Left ventricle myocardium inferior (tissue), 1 donor: ENCODE results near the gene TEAD4. TPM values are rescaled to one million over a fixed set of nuclear protein-coding genes. Genes with fewer than 3 reads are reported as not detected.

Experiments used
- DNase-seq: peaks from one replicate; pipeline ENCODE4 v3.0.0-alpha.2; 2020
- H3K27ac ChIP-seq: fragments of 200-600 bp; replicated peaks from 2 replicates; pipeline ENCODE4 v1.8.0; 2021
- H3K27me3 ChIP-seq: fragments of 200-600 bp; 2 replicates; pipeline ENCODE4 v1.8.0; 2021; ENCODE audit warnings: low read depth
- H3K36me3 ChIP-seq: fragments of 200-600 bp; 2 replicates; pipeline ENCODE4 v1.8.0; 2021
- H3K4me1 ChIP-seq: fragments of 200-600 bp; 2 replicates; pipeline ENCODE4 v1.8.0; 2021
- H3K4me3 ChIP-seq: fragments of 200-600 bp; 2 replicates; pipeline ENCODE4 v1.8.0; 2021; ENCODE audit warnings: mild to moderate bottlenecking, moderate library complexity
- H3K9me3 ChIP-seq: fragments of 200-600 bp; replicated peaks from 2 replicates; pipeline ENCODE4 v1.8.0; 2021
- intact Hi-C: fragments of 100-400 bp; cut with micrococcal nuclease; formaldehyde crosslinking; loops from one replicate; pipeline ENCODE4 v1.11.0; 2022
- total RNA-seq: library from RNA; stranded (reverse); fragmentation: NEBNext Ultra II Directional; extraction: Animal tissue kit (Norgen Biotek cat#: 25700); gene quantifications from one replicate; pipeline ENCODE4 v1.2.1, GENCODE V29; 2021
- TF ChIP-seq, protein P1 (sequence below): fragments of 200-600 bp; IDR thresholded peaks from 2 replicates; pipeline ENCODE4 v1.8.0; 2021; ENCODE audit warnings: antibody characterized with exemption, mild to moderate bottlenecking, borderline replicate concordance
- donor health status: DM: no; HTN: yes; CAD: no; lungs with severe emphysema.

Gene TEAD4
- total RNA-seq, 1 donor from 2014 or later = 6.7 TPM

- Histone ChIP-seq H3K27me3 (no peaks in the 10 kb centered on the region), H3K27ac (no peak overlapping the region), H3K4me3 (no peak overlapping the region), H3K4me1 (peaks cover 3% of the 10 kb centered on the region), H3K9me3 (no peaks in the 10 kb centered on the region), H3K36me3 (peaks cover 88% of the 10 kb centered on the region)
- TF ChIP-seq, protein P1, sequence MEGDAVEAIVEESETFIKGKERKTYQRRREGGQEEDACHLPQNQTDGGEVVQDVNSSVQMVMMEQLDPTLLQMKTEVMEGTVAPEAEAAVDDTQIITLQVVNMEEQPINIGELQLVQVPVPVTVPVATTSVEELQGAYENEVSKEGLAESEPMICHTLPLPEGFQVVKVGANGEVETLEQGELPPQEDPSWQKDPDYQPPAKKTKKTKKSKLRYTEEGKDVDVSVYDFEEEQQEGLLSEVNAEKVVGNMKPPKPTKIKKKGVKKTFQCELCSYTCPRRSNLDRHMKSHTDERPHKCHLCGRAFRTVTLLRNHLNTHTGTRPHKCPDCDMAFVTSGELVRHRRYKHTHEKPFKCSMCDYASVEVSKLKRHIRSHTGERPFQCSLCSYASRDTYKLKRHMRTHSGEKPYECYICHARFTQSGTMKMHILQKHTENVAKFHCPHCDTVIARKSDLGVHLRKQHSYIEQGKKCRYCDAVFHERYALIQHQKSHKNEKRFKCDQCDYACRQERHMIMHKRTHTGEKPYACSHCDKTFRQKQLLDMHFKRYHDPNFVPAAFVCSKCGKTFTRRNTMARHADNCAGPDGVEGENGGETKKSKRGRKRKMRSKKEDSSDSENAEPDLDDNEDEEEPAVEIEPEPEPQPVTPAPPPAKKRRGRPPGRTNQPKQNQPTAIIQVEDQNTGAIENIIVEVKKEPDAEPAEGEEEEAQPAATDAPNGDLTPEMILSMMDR = no peak
- DNase-seq = no peak
- intact Hi-C loops = no loop called here
Observed at GRCh38 chr12:2925322-2925995, 33.7 kb upstream of the TEAD4 start.

GRCh38 chr12:2930865-2931264 lies 28.3 kb upstream of the TEAD4 start:
- Histone ChIP-seq H3K36me3 (peaks cover 84% of the 10 kb centered on the region), H3K4me3 (no peak overlapping the region), H3K9me3 (no peaks in the 10 kb centered on the region), H3K4me1 (peaks cover 4% of the 10 kb centered on the region), H3K27me3 (no peaks in the 10 kb centered on the region), H3K27ac (no peak overlapping the region)
- no peak for DNase-seq
- TF ChIP-seq, protein P1 = no peak
- intact Hi-C loops = no loop called here

DNA sequence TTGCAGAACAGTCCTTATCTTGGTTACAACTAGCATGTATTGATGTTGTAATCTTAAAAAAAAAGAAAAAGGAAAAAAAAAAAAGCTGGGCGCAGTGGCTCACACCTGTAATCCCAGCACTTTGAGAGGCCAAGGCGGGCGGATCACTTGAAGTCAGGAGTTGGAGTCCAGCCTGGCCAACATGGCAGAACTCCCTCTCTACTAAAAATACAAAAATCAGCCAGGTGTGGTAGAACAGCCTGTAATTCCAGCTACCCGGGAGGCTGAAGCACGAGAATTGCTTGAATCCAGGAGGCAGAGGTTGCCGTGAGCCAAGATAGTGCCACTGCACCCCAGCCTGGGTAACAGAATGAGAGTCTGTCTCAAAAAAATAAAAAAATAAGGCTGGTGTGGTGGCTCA lies 25.6 kb upstream of the TEAD4 start:
- intact Hi-C loops = no loop called here

GRCh38 chr12:2934371-2934770 lies 24.8 kb upstream of the TEAD4 start:
- Histone ChIP-seq H3K9me3 (no peaks in the 10 kb centered on the region), H3K4me3 (no peak overlapping the region), H3K4me1 (peaks cover 4% of the 10 kb centered on the region), H3K36me3 (peaks cover 83% of the 10 kb centered on the region), H3K27me3 (no peaks in the 10 kb centered on the region), H3K27ac (no peak overlapping the region)
- no peak for DNase-seq
- intact Hi-C loops = no loop called here
- TF ChIP-seq, protein P1 = no peak

More for the DNA sequence above, 25.6 kb upstream of the TEAD4 start:
- Histone ChIP-seq H3K27ac (no peak overlapping the region), H3K36me3 (peaks cover 78% of the 10 kb centered on the region), H3K4me1 (peaks cover 4% of the 10 kb centered on the region), H3K4me3 (no peak overlapping the region), H3K27me3 (no peaks in the 10 kb centered on the region), H3K9me3 (no peaks in the 10 kb centered on the region)
- TF ChIP-seq, protein P1 = no peak
- no peak for DNase-seq

- H3K27ac ChIP-seq = no peak overlapping the region
- H3K4me1 ChIP-seq = no peaks in the 10 kb centered on the region
- intact Hi-C loops = no loop called here
- peaks cover 70% of the 10 kb centered on the region for H3K36me3 ChIP-seq
- no peak for DNase-seq
- H3K9me3 ChIP-seq = no peaks in the 10 kb centered on the region
- no peak overlapping the region for H3K4me3 ChIP-seq
- TF ChIP-seq, protein P1 = no peak
- H3K27me3 ChIP-seq = no peaks in the 10 kb centered on the region
Observed at GRCh38 chr12:2936301-2936700, 22.9 kb upstream of the TEAD4 start.
